Measurements from ENCODE around the gene IRF2BP2. TPM values are rescaled to one million over a fixed set of nuclear protein-coding genes. Genes with fewer than 3 reads are reported as not detected.
A peak's percentile ranks its signal among the peaks of the same experiment; 100 is the strongest.

Gene IRF2BP2
- total and polyA plus RNA-seq, 2 of the 13 experiments (the other 11 are each of a cell fraction or from before 2014, with no cell fraction given): 140 to 147 TPM

- no peak for TF ChIP-seq AGO2 (optimal IDR thresholded peaks at IDR 0.05; ENCODE audit: low read depth, low read length)
- no peak for TF ChIP-seq ZNF432 (CRISPR knock-in tag; IDR thresholded peaks at IDR 0.05; ENCODE audit: borderline replicate concordance)
- no peak for TF ChIP-seq ZNF878 (CRISPR knock-in tag; IDR thresholded peaks at IDR 0.05)
- no peak; the same call in 1 of the 2 replicates for TF ChIP-seq ZNF614 (CRISPR knock-in tag; IDR thresholded peaks at IDR 0.05; ENCODE audit: borderline replicate concordance)
- TF ChIP-seq GMEB1 (CRISPR knock-in tag; IDR thresholded peaks at IDR 0.05; ENCODE audit: borderline replicate concordance): 0 out of 2 replicates have a peak, but pooled peaks have one; percentile 6
- no peak for TF ChIP-seq MLLT10 (CRISPR knock-in tag; IDR thresholded peaks at IDR 0.05)
- TF ChIP-seq, protein P1, sequence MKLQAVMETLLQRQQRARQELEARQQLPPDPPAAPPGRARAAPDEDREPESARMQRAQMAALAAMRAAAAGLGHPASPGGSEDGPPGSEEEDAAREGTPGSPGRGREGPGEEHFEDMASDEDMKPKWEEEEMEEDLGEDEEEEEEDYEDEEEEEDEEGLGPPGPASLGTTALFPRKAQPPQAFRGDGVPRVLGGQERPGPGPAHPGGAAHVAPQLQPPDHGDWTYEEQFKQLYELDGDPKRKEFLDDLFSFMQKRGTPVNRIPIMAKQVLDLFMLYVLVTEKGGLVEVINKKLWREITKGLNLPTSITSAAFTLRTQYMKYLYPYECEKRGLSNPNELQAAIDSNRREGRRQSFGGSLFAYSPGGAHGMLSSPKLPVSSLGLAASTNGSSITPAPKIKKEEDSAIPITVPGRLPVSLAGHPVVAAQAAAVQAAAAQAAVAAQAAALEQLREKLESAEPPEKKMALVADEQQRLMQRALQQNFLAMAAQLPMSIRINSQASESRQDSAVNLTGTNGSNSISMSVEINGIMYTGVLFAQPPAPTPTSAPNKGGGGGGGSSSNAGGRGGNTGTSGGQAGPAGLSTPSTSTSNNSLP (IDR thresholded peaks at IDR 0.05; ENCODE audit: low read depth, low read length): peak; percentile 98
- TF ChIP-seq SMYD3 (CRISPR knock-in tag; IDR thresholded peaks at IDR 0.05): peak; percentile 94
- TF ChIP-seq RARA (CRISPR knock-in tag; IDR thresholded peaks at IDR 0.05): peak; percentile 83
- no peak for TF ChIP-seq ZNF282 (IDR thresholded peaks at IDR 0.05; ENCODE audit: partially characterized antibody)
- no peak for TF ChIP-seq HNRNPLL (IDR thresholded peaks at IDR 0.05; ENCODE audit: low read depth, low read length, poor library complexity, severe bottlenecking)
- TF ChIP-seq NR2F2 (IDR thresholded peaks at IDR 0.05; ENCODE audit: borderline replicate concordance, low read depth): no peak
- peak; percentile 76; the same call in 1 of the 2 replicates for TF ChIP-seq TARDBP (CRISPR knock-in tag; IDR thresholded peaks at IDR 0.05)
- TF ChIP-seq BORCS8-MEF2B (CRISPR knock-in tag; IDR thresholded peaks at IDR 0.05): no peak
- TF ChIP-seq, protein P2, sequence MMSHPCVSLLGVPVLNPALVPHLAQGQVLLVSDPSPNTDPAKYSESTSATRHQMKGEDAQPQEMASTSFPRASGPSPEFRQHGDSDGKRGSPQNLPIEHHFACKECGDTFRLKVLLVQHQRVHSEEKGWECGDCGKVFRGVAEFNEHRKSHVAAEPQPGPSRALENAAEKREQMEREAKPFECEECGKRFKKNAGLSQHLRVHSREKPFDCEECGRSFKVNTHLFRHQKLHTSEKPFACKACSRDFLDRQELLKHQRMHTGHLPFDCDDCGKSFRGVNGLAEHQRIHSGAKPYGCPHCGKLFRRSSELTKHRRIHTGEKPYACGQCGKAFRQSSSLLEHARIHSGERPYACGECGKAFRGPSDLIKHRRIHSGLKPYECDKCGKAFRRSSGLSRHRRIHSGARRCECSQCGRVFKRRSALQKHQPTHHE (CRISPR knock-in tag; IDR thresholded peaks at IDR 0.05; ENCODE audit: borderline replicate concordance): peak; percentile 67; the same call in 1 of the 2 replicates
- TF ChIP-seq ZNF326 (CRISPR knock-in tag; IDR thresholded peaks at IDR 0.05; ENCODE audit: borderline replicate concordance): no peak
- TF ChIP-seq ZNF660 (CRISPR knock-in tag; IDR thresholded peaks at IDR 0.05; ENCODE audit: borderline replicate concordance, low read depth): no peak
- no peak for TF ChIP-seq SALL1 (CRISPR knock-in tag; IDR thresholded peaks at IDR 0.05)
- no peak for TF ChIP-seq ZNF234 (CRISPR knock-in tag; conservative IDR thresholded peaks at IDR 0.05)
- TF ChIP-seq THYN1 (CRISPR knock-in tag; IDR thresholded peaks at IDR 0.05; ENCODE audit: borderline replicate concordance, low read depth): 0 out of 2 replicates have a peak, but pooled peaks have one; percentile 47
- no peak for TF ChIP-seq PATZ1 (CRISPR knock-in tag; IDR thresholded peaks at IDR 0.05)
Observed at GRCh38 chr1:234619794-234620247, 9.8 kb upstream of the IRF2BP2 start (continued).

All from HepG2 (cell line).